Measurements from ENCODE around the gene RPS6KA5.
"Not testable (repeated sequence)": the region's sequence is repeated elsewhere in the genome, so short reads cannot be mapped to it uniquely, and the experiment has no call there.

RPS6KA5 gene

DNA sequence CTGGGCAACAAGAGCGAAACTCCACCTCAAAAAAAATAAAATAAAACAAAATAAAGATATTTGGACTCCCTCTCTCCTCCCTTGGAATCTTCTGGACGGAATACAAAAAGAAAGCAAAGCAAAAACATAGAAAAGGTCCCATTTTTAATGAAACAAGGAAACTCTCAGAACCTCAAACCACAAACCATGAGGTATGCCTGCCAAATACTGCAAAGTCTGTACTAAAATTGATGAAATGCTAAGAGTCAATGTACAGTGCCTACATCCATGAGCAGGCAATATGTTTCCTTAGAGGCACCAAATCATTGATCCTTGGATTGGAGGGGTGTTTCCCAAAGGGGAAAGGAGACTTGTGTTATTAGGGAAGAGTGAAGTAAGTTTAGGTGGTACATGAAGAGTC is 8.2 kb upstream of the RPS6KA5 start:
- in situ Hi-C loops (cut with MboI; ENCODE audit: low sequenced_read_pairs) = no loop called here

DNA sequence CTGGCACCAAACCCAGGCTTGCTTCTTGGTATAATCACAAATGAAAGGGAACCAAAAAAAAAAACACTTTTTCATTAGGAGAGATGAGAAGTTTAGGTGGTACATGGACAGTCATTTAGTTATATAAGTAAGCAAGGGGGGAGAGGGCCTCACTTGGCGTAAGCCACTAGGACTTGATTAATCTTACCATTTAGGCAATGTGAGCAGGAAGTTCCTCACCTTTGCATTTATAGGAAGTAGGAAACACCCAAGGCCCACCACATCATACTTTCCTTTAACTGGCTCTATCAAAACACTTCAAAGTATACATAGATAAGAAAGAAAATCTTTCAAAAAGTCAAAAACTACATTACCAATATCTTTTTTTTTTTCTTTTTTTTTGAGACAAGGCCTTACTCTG is 6.7 kb upstream of the RPS6KA5 start:
- in situ Hi-C loops (cut with MboI; ENCODE audit: low sequenced_read_pairs) = no loop called here

DNA sequence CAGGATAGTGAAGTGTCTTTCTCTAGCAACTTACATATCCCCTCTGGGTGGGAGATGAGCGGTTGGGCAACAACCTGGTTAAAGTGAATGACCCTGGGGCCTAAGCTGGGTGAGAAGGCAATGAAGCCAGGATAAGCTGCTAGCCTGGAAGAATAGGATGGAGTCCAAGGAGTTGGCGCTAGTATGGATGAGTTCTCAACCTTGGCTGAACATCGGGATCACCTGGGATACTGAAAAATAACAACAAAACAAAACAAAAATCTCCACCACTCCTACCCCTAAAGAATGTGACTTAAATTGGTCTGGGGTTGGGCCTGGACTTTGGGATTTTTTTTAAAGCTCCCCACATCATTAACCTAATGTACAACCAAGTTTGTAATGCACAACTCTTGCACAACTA is 4.8 kb upstream of the RPS6KA5 start:
- in situ Hi-C loops (cut with MboI; ENCODE audit: low sequenced_read_pairs) = no loop called here

- in situ Hi-C loops (cut with MboI; ENCODE audit: low sequenced_read_pairs) = no loop called here
Measured at GRCh38 chr14:91063119-91063518, 2.7 kb upstream of the RPS6KA5 start.

GRCh38 chr14:91062600-91062999 is 2.2 kb upstream of the RPS6KA5 start:
- in situ Hi-C loops (cut with MboI; ENCODE audit: low sequenced_read_pairs) = no loop called here

DNA sequence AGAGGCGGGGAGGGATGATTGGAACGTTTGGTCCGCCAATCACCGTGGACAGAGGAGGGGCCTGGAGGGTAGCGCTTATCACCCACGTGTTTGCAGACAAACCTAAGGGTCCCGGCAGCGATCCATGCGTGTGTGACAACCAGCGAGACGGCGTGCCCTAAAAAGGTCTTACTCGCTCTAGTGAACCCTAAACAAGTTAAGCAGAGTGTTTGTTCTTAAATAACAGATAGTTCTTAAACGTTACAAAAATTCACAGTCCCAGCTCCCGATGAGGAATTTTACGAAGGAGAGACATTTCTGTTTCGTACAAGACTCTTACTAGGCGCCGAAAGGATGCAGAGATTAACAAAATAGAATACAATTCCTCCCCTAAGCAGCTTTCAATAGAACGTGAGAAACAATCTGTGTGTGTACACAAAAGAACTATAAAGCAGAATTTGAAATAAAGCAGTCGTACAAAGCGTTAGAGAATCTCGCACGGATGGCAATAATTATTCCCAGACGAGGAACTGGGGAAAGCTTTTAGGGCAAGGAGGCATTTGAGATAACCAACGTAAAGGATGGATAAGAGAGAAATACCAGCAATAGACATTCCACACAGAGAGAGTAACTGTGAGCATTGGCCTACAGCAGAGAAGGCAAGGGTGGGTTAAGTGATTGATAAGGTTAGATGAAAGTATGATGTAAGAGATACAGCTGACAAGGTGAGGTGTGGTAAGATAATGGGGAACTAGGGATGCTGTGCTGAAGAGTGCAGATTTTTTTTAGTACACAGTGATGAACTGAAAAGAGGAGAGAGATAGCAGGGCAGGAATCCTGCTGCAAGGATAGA is 831 bp upstream of the RPS6KA5 start:
- in situ Hi-C loops (cut with MboI; ENCODE audit: low sequenced_read_pairs) = no loop called here

- in situ Hi-C loops (cut with MboI; ENCODE audit: low sequenced_read_pairs) = no loop called here
Measured at GRCh38 chr14:91059576-91060350, 678 bp downstream of the RPS6KA5 start.

DNA sequence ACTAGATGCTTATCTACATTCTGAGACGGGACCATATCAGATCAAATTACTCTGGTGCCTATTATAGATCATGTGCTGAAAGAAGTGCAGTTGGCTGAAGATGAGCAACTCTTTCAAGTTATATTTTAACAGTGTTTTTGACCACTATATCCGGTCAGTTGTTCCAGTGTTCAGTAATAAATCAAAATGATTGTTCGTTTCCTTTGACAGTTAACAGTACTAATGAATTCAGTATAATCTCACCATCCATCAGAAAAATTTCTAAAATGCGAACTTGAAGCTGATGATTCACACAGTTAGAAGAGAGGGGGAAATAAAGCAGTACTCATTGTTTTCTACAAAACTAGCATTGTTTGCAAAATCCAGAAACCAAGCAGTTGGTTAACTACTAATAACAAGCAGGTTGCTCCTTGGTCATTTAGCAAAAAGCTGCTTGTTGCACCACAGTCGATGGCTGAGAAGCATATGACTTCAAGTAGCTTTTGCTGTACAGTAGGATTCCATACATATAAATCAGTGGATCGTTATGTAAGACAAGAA is 2.3 kb downstream of the RPS6KA5 start:
- in situ Hi-C loops (cut with MboI; ENCODE audit: low sequenced_read_pairs) = no loop called here

GRCh38 chr14:91056361-91056760 is 4.1 kb downstream of the RPS6KA5 start:
- in situ Hi-C loops (cut with MboI; ENCODE audit: low sequenced_read_pairs) = no loop called here

GRCh38 chr14:91055016-91055415 is 5.4 kb downstream of the RPS6KA5 start:
- in situ Hi-C loops (cut with MboI; ENCODE audit: low sequenced_read_pairs) = no loop called here

DNA sequence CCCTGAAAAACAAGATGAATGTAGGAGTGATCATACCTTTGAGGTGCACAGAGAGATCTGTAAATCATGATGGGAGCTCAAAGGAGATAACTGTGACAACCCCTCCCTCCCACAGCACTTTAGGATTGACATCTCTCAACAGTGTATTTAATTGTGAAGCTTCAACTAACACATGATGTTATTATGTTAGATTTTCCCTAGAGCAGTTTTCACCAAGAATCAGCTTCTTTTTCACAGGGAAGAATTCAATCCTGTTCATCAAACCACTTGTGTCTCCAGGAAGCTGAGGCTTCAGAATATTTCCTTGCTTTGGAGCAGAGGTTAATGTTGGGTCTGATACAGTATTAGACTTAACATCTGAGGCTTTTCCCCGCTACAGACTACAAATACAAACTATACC is 11.8 kb downstream of the RPS6KA5 start:
- in situ Hi-C loops (cut with MboI; ENCODE audit: low sequenced_read_pairs) = no loop called here

DNA sequence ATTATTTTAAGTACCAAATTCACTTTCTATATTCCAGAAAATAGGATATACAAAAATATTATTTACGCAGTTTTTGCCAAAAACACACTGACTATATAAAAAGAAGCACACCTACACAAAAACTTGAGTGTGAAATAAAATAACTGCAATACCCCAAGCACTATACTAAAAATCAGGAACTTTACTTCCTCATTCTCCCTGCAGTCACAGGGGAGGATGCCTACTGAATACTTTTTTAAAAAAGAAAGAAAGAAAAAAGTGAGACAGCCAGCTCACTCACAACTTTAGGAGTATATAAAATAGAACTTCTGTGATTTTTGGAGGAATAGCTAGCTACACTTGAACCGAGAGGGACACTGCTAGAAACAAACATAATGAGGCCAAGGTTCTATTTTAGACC is 12.2 kb downstream of the RPS6KA5 start:
- in situ Hi-C loops (cut with MboI; ENCODE audit: low sequenced_read_pairs) = no loop called here

- in situ Hi-C loops (cut with MboI; ENCODE audit: low sequenced_read_pairs) = no loop called here
Measured at GRCh38 chr14:91047174-91047753, 13.2 kb downstream of the RPS6KA5 start.

DNA sequence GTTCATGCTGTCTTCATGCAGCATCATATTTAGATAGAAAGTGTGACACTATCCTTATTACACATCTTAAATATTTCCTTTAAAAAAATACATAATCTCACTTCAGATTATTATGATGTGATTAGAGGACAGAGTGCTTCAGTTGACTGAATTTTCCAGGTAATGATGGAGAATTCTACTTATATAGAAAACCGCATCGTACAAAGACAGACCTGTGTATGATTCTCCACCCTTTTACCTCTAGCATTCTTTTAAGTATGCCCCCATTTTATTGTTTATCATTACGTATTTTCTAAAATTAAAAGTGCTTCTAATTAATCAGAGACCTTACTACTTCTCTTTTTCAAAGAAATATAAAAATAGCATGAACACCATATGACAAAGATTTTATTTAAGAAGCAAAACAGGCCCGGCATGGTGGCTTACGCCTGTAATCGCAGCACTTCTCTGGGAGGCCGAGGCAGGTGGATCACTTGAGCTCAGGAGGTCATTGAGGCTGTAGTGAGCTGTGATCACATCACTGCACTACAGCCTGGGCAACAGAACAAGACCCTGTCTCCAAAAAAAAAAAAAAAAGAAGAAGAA is 13.9 kb downstream of the RPS6KA5 start:
- in situ Hi-C loops (cut with MboI; ENCODE audit: low sequenced_read_pairs) = no loop called here

DNA sequence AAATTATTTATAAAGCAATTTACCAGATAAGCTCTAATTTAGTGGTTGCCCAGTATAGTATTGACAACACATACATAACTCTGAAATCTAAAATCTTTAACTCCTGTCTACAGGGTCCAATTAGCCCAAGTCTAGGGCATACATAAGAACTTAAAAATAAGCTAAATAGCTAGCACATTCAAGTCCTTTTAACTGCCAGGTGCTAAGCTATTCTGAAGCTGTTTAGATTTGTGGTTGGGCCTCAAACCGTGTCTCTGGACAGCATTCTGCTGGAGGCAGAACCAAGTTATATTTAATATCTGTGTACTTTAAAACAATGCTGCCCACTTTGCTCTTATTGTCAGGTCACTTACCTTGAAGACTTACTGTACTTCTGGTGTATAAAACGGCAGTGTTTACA is 19.0 kb downstream of the RPS6KA5 start:
- in situ Hi-C loops (cut with MboI; ENCODE audit: low sequenced_read_pairs) = no loop called here

DNA sequence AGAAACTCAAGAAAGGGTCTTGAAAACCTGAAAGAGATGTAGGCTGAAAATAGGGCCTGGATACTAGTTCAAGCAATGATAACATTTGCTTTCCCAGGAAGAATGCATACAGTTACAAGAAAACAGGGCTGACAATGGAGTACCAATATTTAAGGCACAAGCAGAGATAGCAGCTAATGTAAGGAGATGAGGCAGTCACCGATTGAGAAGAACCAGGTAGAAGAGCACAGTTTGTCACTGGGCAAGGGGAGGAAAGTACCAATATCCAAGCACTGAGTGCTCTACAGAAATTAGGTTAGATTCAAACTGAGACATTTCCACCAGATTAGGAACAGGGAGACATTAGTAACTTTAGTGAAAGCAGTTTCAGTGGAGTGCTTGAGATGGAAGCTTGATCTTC is 19.9 kb downstream of the RPS6KA5 start:
- in situ Hi-C loops (cut with MboI; ENCODE audit: low sequenced_read_pairs) = no loop called here

GRCh38 chr14:91038439-91038838 is 22.0 kb downstream of the RPS6KA5 start:
- in situ Hi-C loops (cut with MboI; ENCODE audit: low sequenced_read_pairs) = no loop called here

GRCh38 chr14:91036741-91037469 is 23.5 kb downstream of the RPS6KA5 start:
- in situ Hi-C loops (cut with MboI; ENCODE audit: low sequenced_read_pairs) = no loop called here

- in situ Hi-C loops (cut with MboI; ENCODE audit: low sequenced_read_pairs) = no loop called here
Measured at GRCh38 chr14:91035855-91036254, 24.6 kb downstream of the RPS6KA5 start.

DNA sequence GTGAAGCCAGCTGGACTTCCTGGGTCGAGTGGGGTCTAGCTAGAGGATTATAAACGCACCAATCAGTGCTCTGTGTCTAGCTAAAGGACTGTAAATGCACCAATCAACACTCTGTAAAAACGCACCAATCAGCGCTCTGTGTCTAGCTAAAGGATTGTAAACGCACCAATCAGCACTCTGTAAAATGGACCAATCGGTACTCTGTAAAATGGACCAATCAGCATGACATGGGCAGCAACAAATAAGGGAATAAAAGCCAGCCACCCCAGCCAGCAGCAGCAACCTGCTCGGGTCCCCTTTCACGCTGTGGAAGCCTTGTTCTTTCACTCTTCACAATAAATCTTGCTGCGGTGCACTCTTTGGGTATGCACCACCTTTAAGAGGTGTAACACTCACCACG is 26.1 kb downstream of the RPS6KA5 start:
- in situ Hi-C loops (cut with MboI; ENCODE audit: low sequenced_read_pairs) = not testable (repeated sequence)

DNA sequence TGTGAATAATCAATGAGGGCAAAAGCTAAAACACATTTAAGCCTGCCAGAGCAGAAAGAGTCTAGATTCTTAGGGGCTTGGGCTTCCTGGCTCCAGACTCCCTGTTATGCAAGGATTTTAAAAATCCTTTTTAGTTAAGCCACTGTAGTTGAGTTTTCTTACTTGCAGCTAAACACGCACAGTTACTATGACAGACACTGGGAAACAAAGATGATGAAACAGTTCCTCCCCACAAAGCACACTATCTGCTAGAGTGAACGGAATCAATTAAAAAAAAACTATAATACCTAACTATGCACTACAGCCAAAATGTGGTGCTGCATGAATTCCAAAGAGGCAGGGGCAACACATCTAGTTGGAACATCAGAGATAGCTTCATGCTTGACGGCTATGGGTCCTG is 28.2 kb downstream of the RPS6KA5 start:
- in situ Hi-C loops (cut with MboI; ENCODE audit: low sequenced_read_pairs) = no loop called here

Measured in HL-60/S4 (cell line).